Measurements from ENCODE around the gene ROR1. TPM values are rescaled to one million over a fixed set of nuclear protein-coding genes. Genes with fewer than 3 reads are reported as not detected.
"Not testable (repeated sequence)": the region's sequence is repeated elsewhere in the genome, so short reads cannot be mapped to it uniquely, and the experiment has no call there.

ROR1 gene
- total and polyA plus RNA-seq, 12 donors, result 2.9 to 36.2 (median 15.3) TPM

DNA sequence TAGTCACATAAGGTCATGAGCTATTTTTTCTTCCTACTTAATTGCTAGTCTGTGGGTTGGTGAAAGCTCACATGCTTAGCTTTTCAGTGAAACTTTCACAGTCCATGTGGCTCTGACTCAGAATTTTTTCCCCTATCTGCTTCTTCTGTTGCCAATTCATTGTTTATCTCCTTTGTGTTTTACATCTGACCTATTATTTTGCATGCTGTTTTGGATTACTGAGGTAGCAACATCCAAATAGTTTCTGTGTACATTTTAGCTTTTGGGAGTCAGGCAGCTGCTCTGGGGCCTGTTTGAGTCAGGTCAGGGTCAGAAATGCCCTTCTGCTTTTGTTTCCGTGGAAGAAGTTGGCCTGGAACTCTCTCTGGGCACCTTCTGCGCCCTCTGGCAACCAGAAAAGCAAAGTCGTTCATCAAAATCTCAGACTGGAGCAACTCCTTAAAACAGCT lies 40.0 kb downstream of the ROR1 start:
- Histone ChIP-seq H3K27me3 (no peaks in the 10 kb centered on the region), H3K27ac (peak overlapping the region in 7 of 10 donors; percentile 9 to 57 (median 47)), H3K9me3 (peaks cover 0 to under 1% (median 0%) of the 10 kb centered on the region in 11 donors), H3K4me1 (peaks cover 7 to 90% (median 53%) of the 10 kb centered on the region in 9 donors), H3K36me3 (no peaks in the 10 kb centered on the region), H3K4me3 (no peak overlapping the region)
- no peak for DNase-seq
- peak in 7 of 8 donors; percentile 8 to 54 (median 37) for ATAC-seq
- WGBS, 2 donors, result 42% methylated on average over 3 of the region's 3 CpGs
- intact Hi-C loops (cut with DNase I), result no loop called here
- TF ChIP-seq, protein P1, sequence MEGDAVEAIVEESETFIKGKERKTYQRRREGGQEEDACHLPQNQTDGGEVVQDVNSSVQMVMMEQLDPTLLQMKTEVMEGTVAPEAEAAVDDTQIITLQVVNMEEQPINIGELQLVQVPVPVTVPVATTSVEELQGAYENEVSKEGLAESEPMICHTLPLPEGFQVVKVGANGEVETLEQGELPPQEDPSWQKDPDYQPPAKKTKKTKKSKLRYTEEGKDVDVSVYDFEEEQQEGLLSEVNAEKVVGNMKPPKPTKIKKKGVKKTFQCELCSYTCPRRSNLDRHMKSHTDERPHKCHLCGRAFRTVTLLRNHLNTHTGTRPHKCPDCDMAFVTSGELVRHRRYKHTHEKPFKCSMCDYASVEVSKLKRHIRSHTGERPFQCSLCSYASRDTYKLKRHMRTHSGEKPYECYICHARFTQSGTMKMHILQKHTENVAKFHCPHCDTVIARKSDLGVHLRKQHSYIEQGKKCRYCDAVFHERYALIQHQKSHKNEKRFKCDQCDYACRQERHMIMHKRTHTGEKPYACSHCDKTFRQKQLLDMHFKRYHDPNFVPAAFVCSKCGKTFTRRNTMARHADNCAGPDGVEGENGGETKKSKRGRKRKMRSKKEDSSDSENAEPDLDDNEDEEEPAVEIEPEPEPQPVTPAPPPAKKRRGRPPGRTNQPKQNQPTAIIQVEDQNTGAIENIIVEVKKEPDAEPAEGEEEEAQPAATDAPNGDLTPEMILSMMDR (IDR thresholded peaks at IDR 0.05), result no peak

DNA sequence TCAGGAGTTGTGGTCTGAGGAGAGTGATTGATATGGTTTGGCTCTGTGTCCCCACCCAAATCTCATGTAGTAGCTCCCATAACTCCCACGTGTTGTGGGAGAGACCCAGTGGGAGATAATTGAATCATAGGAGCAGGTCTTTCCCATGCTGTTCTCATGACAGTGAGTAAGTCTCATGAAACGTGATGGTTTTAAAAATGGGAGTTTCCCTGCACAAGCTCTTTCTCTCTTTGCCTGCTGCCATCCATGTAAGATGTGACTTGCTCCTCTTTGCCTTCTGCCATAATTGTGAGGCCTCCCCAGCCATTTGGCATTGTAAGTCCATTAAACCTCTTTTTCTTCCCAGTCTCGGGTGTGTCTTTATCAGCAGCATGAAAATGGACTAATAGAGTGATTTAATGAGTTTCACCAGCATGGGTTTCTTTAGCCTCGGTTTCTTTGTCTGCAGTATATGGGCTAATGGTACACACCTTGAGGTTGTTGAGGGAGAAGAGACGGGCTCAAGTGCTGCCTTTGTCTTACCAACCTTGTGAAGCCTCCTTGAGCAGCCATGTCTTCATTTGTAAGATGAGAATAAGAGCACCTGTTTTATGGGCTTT lies 42.5 kb downstream of the ROR1 start:
- H3K4me3 ChIP-seq; H3K36me3 ChIP-seq; ATAC-seq; intact Hi-C loops (cut with DNase I); DNase-seq; H3K27me3 ChIP-seq; H3K9me3 ChIP-seq: not testable (repeated sequence)
- 90 to 94% methylated on average over 5 of the region's 5 CpGs for WGBS, 2 donors
- H3K4me1 ChIP-seq, result peaks cover 9 to 87% (median 49%) of the 10 kb centered on the region in 9 donors
- peak overlapping the region in 1 of 10 donors; percentile 36 for H3K27ac ChIP-seq

DNA sequence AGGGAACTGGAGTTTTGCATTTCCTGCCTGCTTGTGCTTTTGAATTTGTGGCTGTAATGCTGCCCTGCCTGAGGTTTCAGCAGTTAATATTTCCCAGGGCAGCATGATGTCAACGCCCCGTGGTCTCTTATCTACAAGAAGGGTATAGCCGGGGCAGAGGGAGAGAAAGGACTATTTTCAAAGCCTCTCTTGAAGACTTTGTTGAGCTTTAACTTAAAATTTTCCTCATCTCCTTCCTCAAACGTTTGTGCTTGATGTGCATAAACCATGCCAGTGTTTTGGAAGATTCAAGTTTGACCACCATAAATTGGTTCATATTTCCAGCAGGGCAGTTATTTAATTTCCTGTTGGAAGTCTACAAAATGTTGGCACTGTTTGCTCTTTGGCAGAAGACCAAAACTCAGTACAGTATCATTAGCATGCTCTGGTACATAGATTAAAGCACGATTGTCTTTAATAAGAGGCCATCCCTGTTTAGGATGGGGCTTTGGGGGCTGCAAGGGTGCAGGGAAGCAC lies 43.4 kb downstream of the ROR1 start:
- WGBS, 2 donors, result 4 to 10% methylated on average over 5 of the region's 5 CpGs
- no peak for DNase-seq
- TF ChIP-seq, protein P1 (IDR thresholded peaks at IDR 0.05), result no peak
- no peaks in the 10 kb centered on the region for H3K27me3 ChIP-seq
- no peaks in the 10 kb centered on the region for H3K36me3 ChIP-seq
- ATAC-seq, result peak in 3 of 8 donors; percentile 34 to 58 (median 48)
- no peak overlapping the region for H3K4me3 ChIP-seq
- peak overlapping the region in 1 of 10 donors; percentile 36 for H3K27ac ChIP-seq
- H3K4me1 ChIP-seq, result peaks cover 9 to 87% (median 49%) of the 10 kb centered on the region in 9 donors
- intact Hi-C loops (cut with DNase I), result no loop called here
- H3K9me3 ChIP-seq, result no peaks in the 10 kb centered on the region

DNA sequence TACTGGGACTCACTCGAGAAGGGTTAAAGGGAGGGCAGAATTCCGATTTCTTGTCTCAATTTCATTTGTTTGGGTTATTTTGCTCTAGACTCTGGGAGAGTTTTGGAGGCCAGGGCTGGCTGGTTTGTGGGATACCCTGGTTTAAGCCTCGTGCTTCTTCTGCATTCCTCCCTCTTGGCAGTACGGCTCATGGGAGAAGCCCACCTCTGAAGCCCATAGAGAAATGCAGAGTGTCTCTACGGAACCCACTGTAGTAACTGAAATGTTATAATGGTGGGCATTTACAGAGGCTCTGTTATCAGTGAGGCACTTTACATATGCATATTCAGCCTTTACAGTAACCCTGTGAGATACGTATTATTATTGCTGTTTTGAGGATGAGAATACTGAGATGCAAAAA lies 43.9 kb downstream of the ROR1 start:
- WGBS, 2 donors, result 69 to 71% methylated on average over 6 of the region's 6 CpGs
- intact Hi-C loops (cut with DNase I), result no loop called here
- Histone ChIP-seq H3K4me1 (peaks cover 9 to 82% (median 49%) of the 10 kb centered on the region in 9 donors), H3K4me3 (no peak overlapping the region), H3K9me3 (no peaks in the 10 kb centered on the region), H3K27me3 (no peaks in the 10 kb centered on the region), H3K36me3 (no peaks in the 10 kb centered on the region), H3K27ac (peak overlapping the region in 1 of 10 donors; percentile 36)
- no peak for ATAC-seq
- DNase-seq, result no peak
- TF ChIP-seq, protein P1 (IDR thresholded peaks at IDR 0.05), result no peak

Data from heart right ventricle (tissue), 16 donors.